Upper lobe of left lung (tissue), 4 donors: ENCODE measurements around the gene HLA-B.

Source experiments
- EP300 ChIP-seq, 4 donors: sonication (generic); formaldehyde crosslinking; IDR thresholded peaks; one replicate each; pipeline ENCODE4 v1.5.1; 2017; ENCODE audit warnings: antibody characterized with exemption in 4 of 4, control low read depth in 2 of 4
- POLR2A ChIP-seq, 4 donors: fragments of 450-650 bp; IDR thresholded peaks; one replicate each; pipeline ENCODE4 v1.5.1; 2016 to 2017; ENCODE audit warnings: antibody characterized with exemption in 4 of 4, mild to moderate bottlenecking in 2 of 4
- TF ChIP-seq, protein P1 (sequence below), 6 experiments: fragments of 450-650 bp in 4 of 6; fragments of 200-600 bp in 2 of 6; sonication (generic) in 2 of 6; IDR thresholded peaks; one replicate each; pipeline ENCODE4 v1.5.1; 2016 to 2019; ENCODE audit warnings: antibody characterized with exemption in 6 of 6

DNA sequence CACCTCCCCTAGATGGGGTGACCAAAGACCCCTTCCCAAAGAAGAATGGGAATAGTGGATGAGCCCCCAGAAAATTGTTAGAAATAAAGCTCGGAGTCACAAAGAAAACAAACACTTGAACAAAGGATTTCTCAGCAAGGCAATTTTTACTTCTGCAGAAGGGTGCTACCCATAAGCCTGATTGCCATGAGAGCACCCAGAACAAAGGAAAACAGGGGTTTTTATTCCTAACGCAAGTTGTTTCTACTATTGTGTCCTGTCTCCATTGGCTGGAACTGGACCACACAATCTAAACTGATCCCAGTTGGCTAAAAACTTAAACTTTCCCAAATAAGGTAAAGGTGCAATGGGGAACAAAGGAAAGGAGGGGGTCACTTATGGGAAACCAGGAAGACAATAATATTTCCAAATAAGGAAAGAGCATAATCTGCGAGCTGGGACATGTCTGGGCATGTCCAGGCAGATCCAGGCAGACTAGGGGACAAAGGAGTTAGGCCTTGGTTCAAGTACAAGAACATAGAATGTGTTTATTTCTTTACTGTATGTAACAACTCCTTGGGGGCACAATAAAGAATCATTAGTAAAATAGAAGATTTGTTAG, 20.0 kb downstream of the HLA-B start:
- TF ChIP-seq, protein P1, sequence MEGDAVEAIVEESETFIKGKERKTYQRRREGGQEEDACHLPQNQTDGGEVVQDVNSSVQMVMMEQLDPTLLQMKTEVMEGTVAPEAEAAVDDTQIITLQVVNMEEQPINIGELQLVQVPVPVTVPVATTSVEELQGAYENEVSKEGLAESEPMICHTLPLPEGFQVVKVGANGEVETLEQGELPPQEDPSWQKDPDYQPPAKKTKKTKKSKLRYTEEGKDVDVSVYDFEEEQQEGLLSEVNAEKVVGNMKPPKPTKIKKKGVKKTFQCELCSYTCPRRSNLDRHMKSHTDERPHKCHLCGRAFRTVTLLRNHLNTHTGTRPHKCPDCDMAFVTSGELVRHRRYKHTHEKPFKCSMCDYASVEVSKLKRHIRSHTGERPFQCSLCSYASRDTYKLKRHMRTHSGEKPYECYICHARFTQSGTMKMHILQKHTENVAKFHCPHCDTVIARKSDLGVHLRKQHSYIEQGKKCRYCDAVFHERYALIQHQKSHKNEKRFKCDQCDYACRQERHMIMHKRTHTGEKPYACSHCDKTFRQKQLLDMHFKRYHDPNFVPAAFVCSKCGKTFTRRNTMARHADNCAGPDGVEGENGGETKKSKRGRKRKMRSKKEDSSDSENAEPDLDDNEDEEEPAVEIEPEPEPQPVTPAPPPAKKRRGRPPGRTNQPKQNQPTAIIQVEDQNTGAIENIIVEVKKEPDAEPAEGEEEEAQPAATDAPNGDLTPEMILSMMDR (IDR thresholded peaks at IDR 0.05), result no peak
- TF ChIP-seq POLR2A (IDR thresholded peaks at IDR 0.05) (no peak), EP300 (IDR thresholded peaks at IDR 0.05) (no peak)
